GM18907 (cell line): ENCODE data around the gene FGF8.
A peak's percentile ranks its signal among the peaks of the same experiment; 100 is the strongest.

ENCODE experiments used
- ATAC-seq: cut with Tn5 transposase; IDR thresholded peaks from one replicate; pipeline ENCODE4 v1.9.1; 2021; ENCODE audit warnings: mild to moderate bottlenecking, moderate library complexity; ENCODE audit not compliant: unreplicated experiment

The FGF8 gene

DNA sequence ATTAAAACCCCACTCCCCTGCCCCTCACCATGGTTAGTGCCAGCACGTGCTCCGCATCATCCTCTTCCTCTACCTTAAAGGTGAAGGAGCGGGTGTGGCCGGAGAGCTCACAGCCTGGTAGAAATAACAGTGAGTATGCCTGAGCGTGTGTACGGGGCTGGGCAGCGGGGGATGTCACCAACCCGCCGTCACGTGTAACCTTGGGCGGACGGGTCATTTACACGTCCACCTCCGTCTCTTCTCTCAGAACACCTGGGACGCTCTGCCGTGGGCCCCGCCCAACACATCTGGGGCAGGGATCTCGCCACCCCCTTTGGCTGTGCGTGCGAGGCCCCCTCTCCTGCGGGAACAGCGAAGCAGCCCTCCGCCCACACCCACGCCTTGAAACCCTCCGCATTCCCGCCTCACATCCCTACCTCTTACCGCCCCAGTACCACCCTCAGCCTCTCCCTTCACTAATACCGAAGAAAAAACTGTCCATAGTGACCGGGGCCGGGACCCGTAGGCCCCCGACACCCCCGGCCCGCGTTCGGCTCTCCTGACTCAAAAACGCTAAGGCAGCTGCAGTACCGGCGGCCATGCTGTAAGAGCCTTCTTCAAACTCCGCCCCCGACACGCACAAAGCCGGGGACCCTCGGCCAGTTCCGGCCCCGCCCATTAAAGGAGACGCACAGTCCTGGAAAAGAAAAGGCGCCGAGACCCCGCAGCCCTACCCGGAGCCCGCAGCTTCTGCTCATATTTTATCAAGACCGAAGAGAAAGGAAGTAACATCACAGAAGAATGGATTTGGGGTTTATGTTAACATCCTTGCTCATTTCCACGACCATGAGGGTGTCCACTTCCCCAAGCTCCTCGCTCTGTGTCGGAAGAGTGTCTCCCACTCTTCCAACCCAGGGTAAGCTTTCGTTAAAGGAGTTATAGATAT is 7.2 kb upstream of the FGF8 start, which contains the start of gene NPM3:
Gene NPM3, minus strand, starts transcription at position 636 of the 925 bp plus-strand sequence. Its CDS starts 56 bp downstream, at position 580.
- peak; percentile 68 for ATAC-seq

DNA sequence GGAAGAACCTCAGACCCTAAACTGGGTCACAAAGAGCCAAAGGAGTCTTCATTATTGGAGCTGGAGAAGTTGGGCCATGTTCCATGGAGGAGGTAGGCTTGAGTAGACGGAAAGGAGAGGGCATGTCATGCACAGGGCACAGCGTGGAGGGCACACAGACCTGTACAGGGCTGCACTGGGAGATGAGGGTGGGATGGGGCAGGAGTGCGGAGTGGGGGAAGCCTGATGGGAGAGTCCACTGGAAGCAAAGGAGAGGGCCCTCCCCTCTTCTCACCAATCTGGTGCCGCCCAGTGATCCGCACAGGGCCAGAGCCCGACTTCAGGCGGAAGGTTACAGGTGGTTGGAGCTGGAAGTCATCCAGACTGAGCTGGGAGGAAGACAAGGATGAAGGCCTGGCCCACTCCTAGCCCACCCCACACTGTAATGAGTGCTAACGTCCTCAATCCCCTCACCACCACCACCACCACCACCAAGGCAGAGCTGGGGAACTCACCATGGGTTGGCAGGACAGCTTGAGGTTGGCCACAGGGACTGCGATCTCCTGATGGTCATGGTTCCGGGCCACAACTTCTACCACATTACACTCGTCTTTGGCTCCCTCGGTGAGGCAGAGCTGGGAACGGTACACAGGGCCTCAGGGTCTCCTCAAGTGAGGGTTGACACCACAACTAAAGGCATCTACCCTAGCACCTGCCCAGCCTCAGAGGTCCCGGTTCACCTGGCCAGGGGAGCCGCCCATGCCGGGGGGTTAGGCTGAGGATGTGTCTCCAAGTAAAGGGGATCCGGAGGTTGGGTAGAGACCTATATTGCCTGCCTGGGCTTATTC is 6.3 kb upstream of the FGF8 start:
- ATAC-seq = no peak

DNA sequence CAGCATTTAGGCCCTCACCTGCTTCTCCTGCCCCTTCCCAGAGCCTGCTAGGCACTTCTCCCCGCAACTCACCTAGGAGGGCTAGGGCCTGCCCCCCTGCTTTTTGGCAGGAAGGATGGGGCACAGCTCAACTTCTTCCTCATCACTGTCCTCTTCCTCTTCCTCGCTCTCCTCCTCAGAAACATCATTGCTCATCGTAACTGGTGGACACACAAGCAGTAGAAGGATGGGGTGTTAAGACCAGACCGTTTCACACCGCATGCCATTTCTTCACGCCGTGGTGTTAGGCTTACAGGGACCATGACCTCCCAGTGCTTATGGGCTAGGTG is 5.7 kb upstream of the FGF8 start:
- ATAC-seq = no peak

DNA sequence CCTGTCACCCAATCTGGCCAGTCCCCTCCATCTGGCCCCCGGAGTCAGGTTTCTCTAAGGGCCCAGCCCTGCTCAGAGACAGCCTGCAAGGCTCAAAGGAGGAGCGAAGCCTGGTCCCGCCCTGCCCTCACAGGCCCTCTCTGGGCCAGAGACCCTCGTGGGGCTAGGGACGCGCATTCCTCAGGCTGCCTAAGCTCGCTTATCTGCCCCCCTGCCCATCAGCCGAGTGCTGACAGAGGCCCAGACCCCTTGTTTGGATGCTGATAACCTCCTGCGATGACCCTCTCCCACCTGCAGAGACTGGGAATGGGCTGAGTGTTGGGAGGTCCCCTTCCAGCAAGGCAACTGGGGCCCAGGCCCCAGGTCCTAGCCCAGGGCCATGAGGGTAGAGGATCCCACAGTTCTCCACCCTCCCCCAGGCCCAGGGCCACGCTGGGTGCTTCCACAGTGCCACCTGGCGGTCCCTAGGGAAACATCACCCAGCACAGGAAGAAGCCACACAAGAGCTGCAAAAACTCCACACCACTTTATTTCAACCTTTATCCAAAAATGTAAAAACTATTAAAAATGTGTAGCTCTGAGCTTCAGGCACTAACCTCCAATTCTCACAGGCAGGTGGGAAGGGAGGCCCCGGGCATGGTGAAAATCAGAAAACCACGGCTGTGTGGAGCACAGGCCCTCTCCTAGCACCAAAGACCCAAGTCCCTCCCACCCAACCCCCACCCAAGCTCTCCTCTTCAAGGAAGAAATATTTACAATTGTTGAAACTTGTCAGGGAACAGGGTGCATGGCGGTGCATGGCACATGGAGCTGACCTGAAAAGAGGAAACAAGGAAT is 5.1 kb upstream of the FGF8 start:
- no peak for ATAC-seq

DNA sequence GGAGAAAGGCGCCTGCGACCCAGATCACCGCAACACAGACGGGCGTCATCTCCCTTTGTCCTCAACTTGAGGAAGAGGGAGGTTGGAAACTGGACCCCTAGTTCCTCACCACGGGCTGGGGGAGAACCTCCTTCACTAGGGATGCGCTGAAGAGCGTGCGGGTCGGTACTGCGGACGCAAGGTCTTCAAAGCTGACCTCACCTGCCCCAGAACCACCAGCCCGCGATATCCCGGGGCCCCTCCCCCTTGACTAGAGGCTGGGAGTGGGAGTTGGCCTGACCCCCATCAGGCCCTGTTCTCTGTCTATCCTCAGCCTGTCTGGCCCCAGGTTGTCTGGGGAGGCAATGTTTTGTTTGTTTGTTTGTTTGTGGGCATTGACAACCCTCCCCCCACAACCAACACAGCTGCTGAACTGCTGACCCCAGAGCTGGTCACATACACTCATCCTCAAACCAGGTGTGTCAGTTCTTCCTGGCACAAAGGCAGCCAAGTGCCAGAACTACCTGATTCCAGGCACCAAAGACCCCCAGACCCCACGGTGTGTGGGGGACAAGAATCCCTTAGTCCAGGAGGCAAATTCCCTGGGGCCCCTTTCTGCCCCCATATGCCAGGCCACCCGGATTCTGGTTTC is 4.4 kb upstream of the FGF8 start:
- ATAC-seq = no peak

DNA sequence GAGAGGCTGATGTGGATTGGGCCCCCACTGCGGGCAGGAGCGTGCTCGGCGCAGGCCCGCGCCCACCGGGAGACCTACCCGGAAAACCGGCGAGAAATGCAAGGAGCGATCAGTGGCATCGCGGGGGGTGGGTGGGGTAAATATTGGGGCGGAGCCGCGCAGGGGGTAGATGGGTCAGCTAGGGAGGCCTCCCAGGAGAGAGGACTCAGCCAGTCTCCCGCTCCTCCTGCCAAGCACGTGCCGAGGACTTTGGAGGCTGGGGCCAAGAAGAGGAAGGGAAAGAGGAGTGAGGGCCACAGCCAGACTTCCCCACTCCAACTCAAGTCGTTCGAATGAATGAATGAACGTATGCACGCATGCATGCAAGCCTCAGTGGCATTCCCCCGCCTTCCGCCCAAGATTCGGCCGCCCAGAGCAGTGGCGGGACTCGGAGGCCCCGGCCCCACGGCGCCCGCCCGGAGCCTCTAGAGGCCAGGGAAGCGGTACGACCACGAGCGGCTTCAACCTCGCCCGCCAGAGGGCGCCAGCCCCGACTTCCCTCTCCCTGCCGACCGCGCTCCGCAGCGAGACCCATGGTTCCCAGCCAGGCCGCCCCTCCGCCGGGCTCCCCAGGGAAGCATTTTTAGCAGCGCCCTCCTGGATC is 3.8 kb upstream of the FGF8 start:
- ATAC-seq = no peak

DNA sequence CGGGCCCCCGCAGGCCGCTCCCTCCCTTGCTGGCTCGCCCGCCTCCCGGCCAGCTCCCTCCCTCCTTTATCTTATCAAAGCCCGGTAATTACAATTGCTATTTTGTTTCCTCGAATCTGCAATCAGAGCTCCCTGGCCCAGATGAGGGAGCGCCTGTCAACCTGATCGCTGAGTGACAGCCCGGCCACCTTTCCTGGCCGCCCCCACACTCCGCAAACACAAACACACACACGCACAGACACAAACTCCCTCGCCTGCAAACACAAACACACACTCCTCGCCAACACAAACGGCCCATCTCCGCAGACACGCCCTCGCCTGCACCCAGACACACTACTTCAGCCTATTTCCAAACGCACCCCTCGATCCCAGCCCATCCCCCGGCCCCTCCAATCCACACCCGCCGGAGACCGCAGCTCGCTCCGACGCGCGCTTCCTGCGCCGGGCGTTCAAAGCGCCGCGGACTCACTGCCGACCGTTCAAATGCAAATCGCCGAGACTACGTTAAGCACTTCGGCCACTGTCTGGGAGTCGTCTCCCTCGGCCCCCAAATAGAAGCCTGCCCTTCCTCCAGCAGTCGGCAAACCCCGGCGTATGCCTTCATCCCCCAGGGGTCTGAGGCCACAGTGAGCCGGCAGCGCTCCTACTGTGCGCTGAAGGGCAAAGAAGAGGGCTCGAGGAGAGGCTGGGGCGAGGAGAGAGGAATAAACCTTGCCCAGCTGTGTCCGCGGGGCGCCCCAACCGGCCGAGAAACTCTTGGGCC is 3.0 kb upstream of the FGF8 start:
- ATAC-seq = no peak

DNA sequence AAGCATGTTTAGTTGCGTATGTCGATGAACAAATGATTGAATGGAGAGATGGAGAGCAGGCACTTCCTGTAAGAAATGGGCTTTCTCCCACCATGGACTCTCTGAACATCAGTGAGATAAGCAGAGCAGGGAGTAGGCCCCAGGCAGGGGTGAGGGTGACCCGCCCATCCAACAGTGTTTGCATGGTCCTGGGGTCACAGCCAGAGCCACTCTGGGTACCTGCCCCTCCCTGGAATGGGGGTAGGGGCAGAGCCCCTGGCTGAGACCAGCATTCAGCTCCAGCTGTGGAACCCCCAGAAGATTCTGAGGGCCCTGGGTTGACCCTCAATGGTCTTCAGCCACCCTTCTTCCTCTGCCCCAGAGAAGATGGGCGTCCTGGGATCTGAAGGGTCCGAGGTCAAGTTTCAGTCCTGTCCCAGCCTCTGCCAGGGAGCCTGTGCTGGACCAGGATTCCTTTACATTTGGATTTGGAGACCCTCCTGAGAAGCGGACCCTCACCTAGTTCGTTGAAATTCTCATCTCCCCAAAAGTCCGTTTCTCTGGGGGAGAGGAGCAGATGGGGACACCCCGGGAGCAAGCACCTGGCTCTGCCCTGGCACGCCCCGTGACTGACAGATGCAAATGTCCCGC is 2.4 kb upstream of the FGF8 start:
- no peak for ATAC-seq

DNA sequence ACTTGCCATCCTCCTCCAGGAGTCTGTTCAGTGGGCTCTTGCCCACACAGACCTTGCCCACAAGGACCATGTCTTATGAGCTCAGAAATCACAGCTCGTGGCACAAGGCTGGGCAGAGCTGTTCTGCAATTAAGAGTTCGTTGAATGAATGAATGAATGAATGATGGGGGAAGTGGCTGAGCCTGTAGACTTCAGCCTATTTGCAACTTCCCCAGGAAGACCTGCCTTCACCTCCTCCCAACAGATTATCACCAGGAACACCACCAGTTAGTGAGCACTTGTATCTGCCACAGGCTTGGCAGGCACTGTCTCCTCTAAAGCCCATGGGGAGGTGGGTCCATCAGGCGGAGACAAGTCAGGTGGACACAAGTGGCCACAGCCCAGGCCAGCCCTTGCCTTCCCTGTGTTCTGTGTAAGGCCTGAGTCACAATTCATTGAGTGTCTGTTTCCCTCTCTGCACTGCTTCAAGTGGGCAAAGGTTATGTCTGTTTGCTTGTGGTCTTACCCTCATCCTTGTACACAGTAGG is 1.8 kb upstream of the FGF8 start:
- ATAC-seq = no peak

DNA sequence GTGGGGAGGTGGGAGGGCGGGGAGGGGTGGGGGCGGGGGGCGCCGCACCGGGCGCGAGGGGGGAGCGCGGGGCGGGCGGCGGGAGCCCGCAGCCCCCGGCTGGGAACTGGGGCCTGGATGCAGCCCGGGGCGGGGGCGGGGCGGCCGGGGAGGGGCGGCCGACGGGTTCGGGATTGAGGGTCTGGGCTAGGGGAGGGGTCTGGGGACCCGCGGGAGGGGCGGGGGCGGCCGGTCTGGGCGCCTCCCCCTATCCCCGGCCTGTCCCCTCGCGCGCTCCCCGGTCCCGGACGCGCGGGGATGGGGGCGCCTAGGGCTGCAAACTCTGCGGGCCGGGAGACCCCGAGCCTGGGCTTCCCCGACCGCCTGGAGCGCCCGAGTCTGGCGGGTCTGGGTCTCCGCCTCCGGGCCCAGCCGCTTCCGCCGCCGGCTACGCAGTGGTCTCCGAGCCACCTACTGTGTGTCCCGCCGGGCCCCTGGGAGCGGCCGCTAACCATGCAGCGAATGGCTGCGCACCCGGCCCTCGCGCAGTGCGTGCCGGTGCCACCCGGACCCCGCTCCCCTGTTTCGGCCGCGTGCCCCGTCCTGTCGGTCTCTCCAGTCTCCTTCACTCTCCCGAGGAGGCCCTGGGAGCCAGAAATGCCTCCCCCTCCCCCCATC is 375 bp upstream of the FGF8 start:
- ATAC-seq = no peak

DNA sequence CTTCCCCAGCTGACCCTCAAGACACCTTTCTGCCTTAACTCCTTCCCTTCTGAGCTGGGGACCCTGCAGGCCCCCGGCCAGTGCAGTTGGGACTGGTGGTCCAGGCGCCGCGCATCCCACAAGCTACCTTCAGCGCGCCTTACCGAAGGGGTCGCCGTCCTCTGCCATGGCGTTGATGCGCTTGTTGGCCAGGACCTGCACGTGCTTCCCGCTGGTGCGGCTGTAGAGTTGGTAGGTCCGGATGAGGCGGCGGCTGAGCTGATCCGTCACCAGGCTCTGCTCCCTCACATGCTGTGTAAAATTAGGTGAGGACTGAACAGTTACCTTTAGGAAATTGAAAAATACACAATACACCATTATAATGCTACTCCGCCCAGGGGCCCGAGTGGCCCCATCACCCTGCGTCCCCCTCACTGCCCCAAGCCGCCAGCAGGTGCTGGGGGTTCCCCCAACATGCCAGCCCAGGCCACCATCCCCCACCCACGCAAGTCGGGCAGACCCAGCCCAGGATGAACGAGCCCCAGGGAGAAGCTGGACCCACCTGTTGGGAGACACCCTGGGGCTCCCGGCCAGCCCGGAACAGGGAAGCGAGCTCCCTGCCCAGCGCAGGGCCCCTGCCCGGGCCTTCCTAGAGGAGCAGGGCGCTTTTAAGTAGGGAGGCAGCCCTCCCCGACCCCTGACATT is 1.2 kb downstream of the FGF8 start:
- ATAC-seq = no peak

DNA sequence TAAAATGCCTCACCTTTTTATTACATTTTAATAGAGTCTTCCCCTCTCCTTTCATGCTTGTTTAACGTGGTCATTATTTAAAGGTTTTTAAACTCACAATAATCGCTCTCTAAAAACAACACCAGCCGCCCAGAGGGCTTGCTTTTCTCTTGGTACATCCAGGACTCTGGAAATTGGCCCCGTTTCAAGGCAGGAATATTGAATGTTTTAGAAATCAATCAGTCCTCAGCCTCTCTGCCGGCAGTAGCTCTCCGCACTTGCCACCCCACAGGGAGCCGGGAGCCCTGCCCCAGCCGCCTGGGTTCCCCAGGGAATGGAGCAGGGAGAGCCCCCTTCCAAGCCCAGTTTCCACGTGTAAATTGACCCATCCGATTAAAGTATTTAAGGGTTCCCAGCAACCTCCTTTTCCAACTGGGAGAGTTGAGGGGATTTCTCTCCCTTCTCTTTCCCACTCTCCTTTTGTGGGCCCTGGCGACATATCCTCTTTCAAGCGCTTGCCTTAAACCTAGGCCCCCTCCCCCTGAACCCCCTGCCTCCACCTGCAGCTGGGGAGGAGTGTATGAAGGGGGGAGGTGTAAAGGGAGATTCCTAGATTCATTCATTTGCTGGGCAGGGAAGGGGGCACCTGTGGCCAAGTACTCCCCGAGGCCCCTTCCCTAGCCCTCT is 1.9 kb downstream of the FGF8 start:
- ATAC-seq = no peak

DNA sequence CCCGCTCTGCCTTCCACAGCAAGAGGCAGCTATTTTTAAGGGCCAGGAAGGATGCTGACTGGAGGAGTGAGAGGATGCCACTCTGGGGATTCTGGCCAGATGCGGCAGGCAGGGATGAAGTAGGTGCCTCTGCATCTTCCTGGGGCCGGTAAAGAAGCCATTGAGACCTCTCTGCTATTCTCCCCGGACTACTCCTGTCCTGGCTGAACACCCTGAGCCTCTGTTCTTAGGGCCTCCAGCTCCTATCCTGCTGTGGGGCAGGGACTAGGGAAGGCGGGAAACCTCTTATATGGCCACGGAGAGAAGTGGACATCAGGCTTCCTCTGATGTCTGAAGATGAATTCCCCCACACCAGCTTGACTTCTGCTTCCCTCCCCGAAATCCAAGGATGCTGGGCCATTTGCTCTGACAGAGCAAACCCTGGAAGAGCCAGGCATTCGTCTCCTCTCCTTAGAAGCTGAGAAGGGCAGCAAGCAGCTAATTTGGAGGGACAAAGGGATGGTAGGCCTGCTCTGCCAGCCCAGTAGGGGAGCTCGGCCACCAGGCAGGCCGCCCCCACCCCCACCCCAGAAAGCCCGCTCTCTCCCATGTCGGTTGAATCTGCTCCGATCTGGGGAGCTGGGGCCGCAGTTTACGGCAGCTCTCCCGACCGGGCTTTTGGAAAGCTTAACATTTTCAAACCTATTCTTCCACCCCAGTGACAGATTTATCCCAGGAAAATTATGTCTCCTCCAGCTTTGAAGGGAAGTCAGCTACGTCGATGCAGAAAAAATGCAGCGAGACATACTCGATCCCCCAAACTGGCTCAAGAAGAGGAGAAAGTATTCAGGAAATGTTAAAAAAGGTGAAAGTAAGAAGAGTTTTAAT is 2.8 kb downstream of the FGF8 start:
- ATAC-seq = no peak

DNA sequence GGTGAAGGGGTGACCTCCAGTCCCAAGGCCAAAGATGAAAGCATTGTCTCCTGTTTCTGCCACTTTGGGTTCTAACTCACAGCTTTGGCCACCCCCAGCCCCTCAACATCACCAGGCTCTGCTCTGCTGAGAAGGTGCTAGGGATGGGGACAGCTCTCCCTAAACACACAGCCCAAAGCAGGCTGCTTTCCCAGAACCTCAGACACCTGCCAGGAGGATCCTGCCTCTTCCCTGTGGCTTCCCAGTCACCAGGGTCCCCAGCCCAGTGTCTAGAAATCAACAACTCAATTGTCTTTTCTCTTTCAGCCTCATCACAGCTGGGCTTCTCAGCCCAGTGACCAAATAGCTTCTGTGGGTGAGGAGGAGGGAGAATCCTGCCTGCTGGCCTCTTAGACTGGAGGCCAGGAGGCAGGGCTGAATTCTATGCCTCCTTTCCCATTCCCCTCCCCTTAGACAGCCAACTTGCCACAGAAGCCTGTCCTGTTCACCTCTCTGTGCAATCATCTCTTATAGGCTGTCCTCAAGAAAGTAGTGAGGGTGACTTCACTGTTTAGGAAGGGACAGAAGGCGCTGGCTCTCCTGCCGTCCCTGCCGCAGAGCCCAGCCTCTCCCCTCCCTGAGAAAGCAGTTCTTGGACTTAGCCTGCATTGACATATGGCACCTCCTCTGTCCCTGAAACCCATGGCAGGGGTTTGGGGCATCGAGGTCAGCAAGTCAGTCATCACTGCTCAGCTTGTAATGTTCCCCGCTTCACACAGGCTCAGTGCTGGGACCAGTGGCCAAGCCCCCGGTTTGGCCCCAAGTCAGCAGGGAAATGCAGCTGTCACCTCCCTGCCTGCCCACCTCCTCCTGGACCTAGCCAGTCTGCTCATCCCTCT is 3.7 kb downstream of the FGF8 start:
- no peak for ATAC-seq

DNA sequence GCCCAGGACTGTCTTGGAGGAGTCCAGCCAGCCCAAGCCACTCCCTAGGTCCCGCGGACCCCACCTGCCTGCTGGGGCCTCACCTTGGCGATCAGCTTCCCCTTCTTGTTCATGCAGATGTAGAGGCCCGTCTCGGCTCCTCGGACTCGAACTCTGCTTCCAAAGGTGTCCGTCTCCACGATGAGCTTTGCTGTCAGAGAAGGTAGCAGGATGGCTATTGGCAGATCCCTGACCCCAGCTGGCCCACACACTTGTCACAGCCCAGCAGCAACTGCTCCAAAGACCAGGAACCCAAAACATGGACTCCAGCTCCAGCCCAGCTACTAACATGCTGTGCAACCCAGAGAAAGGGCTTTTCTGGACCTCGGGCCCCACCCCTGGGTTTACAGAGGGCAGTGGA is 4.5 kb downstream of the FGF8 start:
- ATAC-seq = no peak
